H1 (cell line): Measurements from ENCODE around the gene DNMT1. TPM values are rescaled to one million over a fixed set of nuclear protein-coding genes. Genes with fewer than 3 reads are reported as not detected.

Experiments used
- CTCF ChIA-PET: fragments of 300-600 bp; sonication (Branson Sonifier 250); formaldehyde crosslinking; loops from one replicate; lab custom pipeline; 2021; ENCODE audit not compliant: partially characterized antibody; lab: Charles Lee
- POLR2A ChIA-PET: fragments of 300-600 bp; sonication (Branson Sonifier 250); formaldehyde crosslinking; loops from one replicate; lab custom pipeline; 2021; ENCODE audit warnings: inconsistent platforms; ENCODE audit not compliant: partially characterized antibody; lab: Charles Lee
- DNase-seq, 2 experiments: peaks; one replicate each; pipeline versions ENCODE4 v3.0.0 to v3.0.0-alpha.2; 2010 to 2022; ENCODE audit warnings: low spot score in 2 of 2, low read depth in 1 of 2, mixed read lengths in 1 of 2
- FAIRE-seq: peaks from 2 replicates; lab custom pipeline; 2011; peaks lifted over from hg19 to GRCh38; lab: Jason Lieb, UNC
- H2AFZ ChIP-seq: 2 replicates; pipeline ENCODE4 v1.8.1; 2012; ENCODE audit warnings: low read length, inconsistent platforms
- H2AK5ac ChIP-seq: 2 replicates; pipeline ENCODE4 v1.6.1; 2013; ENCODE audit warnings: low read depth, low read length
- H2BK120ac ChIP-seq: replicated peaks from 2 replicates; pipeline ENCODE3; 2013; ENCODE audit warnings: low read depth, low read length, inconsistent platforms
- H2BK12ac ChIP-seq: 2 replicates; pipeline ENCODE4 v1.6.1; 2013; ENCODE audit warnings: low read depth, low read length
- H2BK15ac ChIP-seq: 2 replicates; pipeline ENCODE4 v1.6.1; 2013; ENCODE audit warnings: low read length
- H2BK20ac ChIP-seq: 2 replicates; pipeline ENCODE4 v1.6.1; 2013; ENCODE audit warnings: low read length
- H2BK5ac ChIP-seq: 2 replicates; pipeline ENCODE4 v1.6.1; 2013; ENCODE audit warnings: low read depth, low read length
- H3K14ac ChIP-seq: 2 replicates; pipeline ENCODE4 v1.6.1; 2013; ENCODE audit warnings: inconsistent platforms; ENCODE audit not compliant: insufficient read length
- H3K18ac ChIP-seq: 2 replicates; pipeline ENCODE4 v1.6.1; 2013; ENCODE audit warnings: low read length; ENCODE audit errors: extremely low read depth
- H3K23ac ChIP-seq: 2 replicates; pipeline ENCODE4 v1.6.1; 2013; ENCODE audit warnings: inconsistent platforms; ENCODE audit not compliant: insufficient read length
- H3K23me2 ChIP-seq: 2 replicates; pipeline ENCODE4 v1.6.1; 2013; ENCODE audit warnings: low read depth, low read length
- H3K27ac ChIP-seq: 2 replicates; pipeline ENCODE4 v1.6.1; 2011; ENCODE audit warnings: low read depth, low read length, inconsistent platforms
- H3K27me3 ChIP-seq, 4 experiments: replicated peaks in 1 of 4; 1 replicate in 1 of 4; 2 replicates in 3 of 4; pipeline versions ENCODE4 v1.6.1 to v1.8.1; 2011 to 2013; ENCODE audit warnings: low read length in 3 of 4, mild to moderate bottlenecking in 3 of 4, inconsistent platforms in 2 of 4, mixed read lengths in 2 of 4, moderate library complexity in 1 of 4; ENCODE audit not compliant: control insufficient read depth in 3 of 4, insufficient read depth in 3 of 4; ENCODE audit errors: extremely low read depth in 1 of 4
- H3K36me3 ChIP-seq, 4 experiments: 2 replicates each; pipeline versions ENCODE4 v1.6.1 to v1.8.1; 2011 to 2013; ENCODE audit warnings: mild to moderate bottlenecking in 4 of 4, low read length in 3 of 4, moderate library complexity in 2 of 4, control low read depth in 1 of 4, inconsistent platforms in 1 of 4; ENCODE audit not compliant: insufficient read depth in 4 of 4, control insufficient read depth in 2 of 4
- H3K4ac ChIP-seq: replicated peaks from 2 replicates; pipeline ENCODE3; 2013; ENCODE audit warnings: low read length, low read depth, mixed read lengths, inconsistent platforms; ENCODE audit not compliant: insufficient read length
- H3K4me1 ChIP-seq, 4 experiments: replicated peaks in 1 of 4; 1 replicate in 1 of 4; 2 replicates in 3 of 4; pipeline versions ENCODE4 v1.6.1 to v1.8.1; 2011 to 2013; ENCODE audit warnings: low read length in 3 of 4, inconsistent platforms in 2 of 4, mixed read lengths in 1 of 4; ENCODE audit not compliant: insufficient read depth in 4 of 4, control insufficient read depth in 3 of 4
- H3K4me2 ChIP-seq, 2 experiments: 2 replicates each; pipeline versions ENCODE4 v1.6.1 to v1.8.1; 2011 to 2013; ENCODE audit warnings: low read depth in 2 of 2, low read length in 2 of 2, control low read depth in 1 of 2, inconsistent platforms in 1 of 2, mild to moderate bottlenecking in 1 of 2; ENCODE audit not compliant: insufficient read depth in 1 of 2
- H3K4me3 ChIP-seq, 4 experiments: fragments of 200-600, 300-600 bp in 1 of 4; sonication (generic), shearing (Covaris generic), sonication (Bioruptor Twin) in 1 of 4; 2 replicates each; pipeline versions ENCODE4 v1.5.1 to v1.8.1; 2011 to 2016; ENCODE audit warnings: low read length in 4 of 4, low read depth in 3 of 4, control low read depth in 2 of 4, inconsistent platforms in 2 of 4, mild to moderate bottlenecking in 2 of 4, mixed read lengths in 1 of 4, moderate library complexity in 1 of 4; ENCODE audit not compliant: insufficient read depth in 2 of 4; ENCODE audit errors: extremely low read depth in 1 of 4
- H3K56ac ChIP-seq: replicated peaks from 2 replicates; pipeline ENCODE3; 2013; ENCODE audit warnings: low read depth, mild to moderate bottlenecking, mixed read lengths, low read length, inconsistent platforms; ENCODE audit not compliant: insufficient read length
- H3K79me1 ChIP-seq: 2 replicates; pipeline ENCODE4 v1.6.1; 2013; ENCODE audit warnings: low read depth, low read length, control low read depth
- H3K79me2 ChIP-seq, 2 experiments: 2 replicates each; pipeline versions ENCODE4 v1.6.1 to v1.8.1; 2012 to 2013; ENCODE audit warnings: low read length in 2 of 2, mild to moderate bottlenecking in 2 of 2, inconsistent platforms in 1 of 2; ENCODE audit not compliant: insufficient read depth in 2 of 2, control insufficient read depth in 1 of 2
- H3K9ac ChIP-seq, 4 experiments: replicated peaks in 1 of 4; 1 replicate in 1 of 4; 2 replicates in 3 of 4; pipeline versions ENCODE4 v1.6.1 to v1.8.1; 2011 to 2013; ENCODE audit warnings: low read depth in 3 of 4, low read length in 3 of 4, control low read depth in 2 of 4, mild to moderate bottlenecking in 2 of 4, moderate library complexity in 2 of 4, inconsistent platforms in 1 of 4; ENCODE audit errors: extremely low read depth in 1 of 4
- H3K9me3 ChIP-seq, 2 experiments: 2 replicates each; pipeline versions ENCODE4 v1.6.1 to v1.8.1; 2012 to 2013; ENCODE audit warnings: mild to moderate bottlenecking in 2 of 2, moderate library complexity in 2 of 2, control low read depth in 1 of 2, inconsistent platforms in 1 of 2, low read depth in 1 of 2, low read length in 1 of 2, mixed read lengths in 1 of 2; ENCODE audit not compliant: insufficient read depth in 2 of 2
- H4K20me1 ChIP-seq, 2 experiments: replicated peaks in 1 of 2; 2 replicates each; pipeline versions ENCODE3 to v1.8.1; 2011 to 2013; ENCODE audit warnings: inconsistent platforms in 2 of 2, low read length in 2 of 2, mild to moderate bottlenecking in 1 of 2; ENCODE audit not compliant: insufficient read depth in 2 of 2, control insufficient read depth in 1 of 2
- H4K5ac ChIP-seq: 2 replicates; pipeline ENCODE4 v1.6.1; 2013; ENCODE audit warnings: low read length, low read depth, mixed read lengths, inconsistent platforms; ENCODE audit not compliant: insufficient read length
- H4K8ac ChIP-seq: 2 replicates; pipeline ENCODE4 v1.8.0; 2013; ENCODE audit warnings: mild to moderate bottlenecking, moderate library complexity, low read length, inconsistent platforms; ENCODE audit not compliant: insufficient read depth; ENCODE audit errors: extremely low read depth
- H4K91ac ChIP-seq: replicated peaks from 2 replicates; pipeline ENCODE3; 2013; ENCODE audit warnings: low read length, mixed read lengths, inconsistent platforms; ENCODE audit not compliant: insufficient read length
- BRCA1 ChIP-seq: IDR thresholded peaks from 2 replicates; pipeline ENCODE4 v1.6.1; 2012; ENCODE audit warnings: low read depth, low read length, improper control_type of control experiment
- CHD2 ChIP-seq: IDR thresholded peaks from 2 replicates; pipeline ENCODE4 v1.6.1; 2012; ENCODE audit warnings: low read length, improper control_type of control experiment
- CREB1 ChIP-seq: IDR thresholded peaks from 2 replicates; pipeline ENCODE4 v1.6.1; 2012; ENCODE audit warnings: inconsistent platforms
- EGR1 ChIP-seq: IDR thresholded peaks from 2 replicates; pipeline ENCODE4 v1.6.1; 2011; ENCODE audit warnings: low read depth, low read length, borderline replicate concordance
- EZH2 ChIP-seq: fragments of 200-600 bp; sonication (generic); IDR thresholded peaks from 2 replicates; pipeline ENCODE4 v1.7.1; 2012; ENCODE audit warnings: low read depth, mild to moderate bottlenecking, moderate library complexity, low read length, inconsistent platforms; ENCODE audit not compliant: severe bottlenecking
- FOSL1 ChIP-seq: IDR thresholded peaks from 2 replicates; pipeline ENCODE4 v1.6.1; 2011; ENCODE audit warnings: mild to moderate bottlenecking, low read depth, low read length, moderate library complexity; ENCODE audit not compliant: insufficient read depth
- GTF2F1 ChIP-seq: IDR thresholded peaks from 2 replicates; pipeline ENCODE4 v1.6.1; 2012; ENCODE audit warnings: low read depth, low read length, improper control_type of control experiment, borderline replicate concordance
- HDAC2 ChIP-seq, 2 experiments: fragments of 300-600 bp in 1 of 2; sonication (generic) in 1 of 2; IDR thresholded peaks; 2 replicates each; pipeline ENCODE4 v1.6.1; 2011 to 2012; ENCODE audit warnings: low read depth in 2 of 2, low read length in 2 of 2, mild to moderate bottlenecking in 2 of 2, moderate library complexity in 2 of 2, borderline replicate concordance in 1 of 2, inconsistent platforms in 1 of 2
- POLR2AphosphoS5 ChIP-seq: IDR thresholded peaks from 2 replicates; pipeline ENCODE4 v1.6.1; 2011; ENCODE audit warnings: low read depth, low read length
- RBBP5 ChIP-seq: IDR thresholded peaks from 2 replicates; pipeline ENCODE4 v1.7.1; 2012; ENCODE audit warnings: low read depth, mild to moderate bottlenecking, inconsistent platforms, low read length, moderate library complexity, borderline replicate concordance
- RFX5 ChIP-seq: IDR thresholded peaks from 2 replicates; pipeline ENCODE4 v1.6.1; 2011; ENCODE audit warnings: low read depth, low read length, improper control_type of control experiment, borderline replicate concordance
- SUZ12 ChIP-seq: fragments of 200-600 bp; sonication (generic); IDR thresholded peaks from 2 replicates; pipeline ENCODE4 v1.6.1; 2012; ENCODE audit warnings: mild to moderate bottlenecking, inconsistent platforms, low read length, moderate library complexity, mixed read lengths
- TBP ChIP-seq: IDR thresholded peaks from 2 replicates; pipeline ENCODE4 v1.6.1; 2011; ENCODE audit warnings: low read depth, low read length, improper control_type of control experiment
- TEAD4 ChIP-seq: IDR thresholded peaks from 2 replicates; pipeline ENCODE4 v1.6.1; 2012; ENCODE audit warnings: low read depth, low read length, inconsistent platforms, mixed read lengths
- WGBS, 2 experiments: shearing (Covaris generic) in 1 of 2; methylation state at CpG; one replicate each; pipeline versions ENCODE4 v1.1.6 to v1.1.7; 2013 to 2015; ENCODE audit warnings: low lambda C conversion rate in 2 of 2, mixed read lengths in 2 of 2, inconsistent platforms in 1 of 2, low coverage in 1 of 2, missing lambda C conversion rate in 1 of 2; ENCODE audit not compliant: insufficient replicate concordance in 2 of 2, insufficient coverage in 1 of 2, insufficient read length in 1 of 2; ENCODE audit errors: extremely low coverage in 1 of 2, missing lambda C conversion rate in 1 of 2; 5-methylcytosine and 5-hydroxymethylcytosine counted together
- polyA plus RNA-seq, 7 experiments: library from polyadenylated mRNA; depleted of rRNA in 3 of 7; stranded (reverse) in 5 of 7; unstranded in 2 of 7; fragments of >200 nt in 5 of 7; fragments of 200-250 nt in 2 of 7; gene quantifications; 1 replicate in 5 of 7; 2 replicates in 1 of 7; 4 replicates in 1 of 7; pipeline versions ENCODE4 v1.2.1 to v1.2.3, GENCODE V29; 2011 to 2013; ENCODE audit warnings: missing spikeins in 2 of 7, mixed read lengths in 2 of 7
- total RNA-seq: library from RNA; stranded (reverse); fragmentation: NEBNext Ultra II Directional; extraction: Animal tissue kit (Norgen Biotek cat#: 25700); gene quantifications from 2 replicates; pipeline ENCODE4 v1.2.1, GENCODE V29; 2021

The DNMT1 gene
- total and polyA plus RNA-seq, 2 of the 8 experiments (the other 6 are each of a cell fraction or from before 2014, with no cell fraction given), result 101 to 210 TPM

DNA sequence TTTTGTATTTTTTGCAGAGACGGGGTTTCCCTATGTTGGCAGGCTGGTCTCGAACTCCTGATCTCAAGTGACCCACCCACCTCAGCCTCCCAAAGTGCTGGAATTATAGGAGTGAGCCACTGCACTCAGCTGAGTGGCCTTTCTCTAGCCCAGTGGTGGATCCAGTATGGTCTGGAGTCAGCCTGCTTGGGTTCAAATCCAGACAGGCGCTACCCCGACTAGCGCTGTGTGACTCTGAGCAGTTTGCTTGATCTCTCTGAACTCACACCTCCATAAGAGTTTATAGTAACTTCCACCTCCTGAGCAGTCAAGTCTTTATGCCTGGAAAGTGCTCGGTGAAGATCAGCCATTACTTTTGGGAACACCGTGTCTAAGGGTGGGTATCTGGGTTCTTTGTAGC lies 25.9 kb upstream of the DNMT1 start:
- H3K79me2 ChIP-seq, result no peaks in the 10 kb centered on the region; a peak in 1 of 4 replicates
- H3K23me2 ChIP-seq, result no peaks in the 10 kb centered on the region
- H4K91ac ChIP-seq, result no peak overlapping the region
- no peak overlapping the region for H3K14ac ChIP-seq
- H3K4me2 ChIP-seq, result no peak overlapping the region
- 96% methylated on average over 7 of the region's 7 CpGs; no CpG with 5 or more reads in 1 of the 2 experiments for WGBS, 2 experiments
- TF ChIP-seq TBP (no peak), TEAD4 (no peak), SUZ12 (no peak), GTF2F1 (no peak), CREB1 (no peak), POLR2AphosphoS5 (no peak), RFX5 (no peak), FOSL1 (no peak), CHD2 (no peak), EZH2 (no peak), BRCA1 (no peak), HDAC2 (IDR thresholded peaks at IDR 0.05; ENCODE audit: borderline replicate concordance in 1 of 2, low read depth in 2 of 2, low read length in 2 of 2) (no peak), EGR1 (no peak), RBBP5 (no peak)
- no peak overlapping the region for H2BK20ac ChIP-seq
- no peak overlapping the region for H2BK5ac ChIP-seq
- FAIRE-seq (no peak), DNase-seq (no peak)
- no peak overlapping the region for H3K23ac ChIP-seq
- no peak overlapping the region for H2BK15ac ChIP-seq
- peaks cover 0 to 2% (median 0%) of the 10 kb centered on the region in 4 experiments; a peak in 2 of 7 replicates for H3K4me1 ChIP-seq
- no peak overlapping the region for H3K56ac ChIP-seq
- no peak overlapping the region for H4K8ac ChIP-seq
- no peak overlapping the region for H3K4me3 ChIP-seq
- H2BK12ac ChIP-seq, result no peak overlapping the region
- ChIA-PET POLR2A (interaction anchor here (0.7 to 1.6 kb wide), 4 partner anchors 8 to 26 kb away, joined by 3 to 5 read pairs (median 3); no protein-coding TSS in a partner anchor), CTCF (interaction anchor here (0.6 to 7.5 kb wide), 13 partner anchors 7 to 352 kb away, joined by 3 to 51 read pairs (median 4); partner anchors contain the start of gene DNMT1)
- H3K9ac ChIP-seq, result peak overlapping the region in 1 of 4 experiments; percentile 8; a peak in 2 of 7 replicates
- peaks cover 0 to 3% (median under 1%) of the 10 kb centered on the region in 4 experiments; a peak in 3 of 8 replicates for H3K36me3 ChIP-seq
- no peak overlapping the region for H3K4ac ChIP-seq
- peak overlapping the region; percentile 29; the same call in 1 of the 2 replicates for H3K27ac ChIP-seq
- no peak overlapping the region for H2BK120ac ChIP-seq
- peaks cover 2 to 6% of the 10 kb centered on the region in 2 experiments for H4K20me1 ChIP-seq
- no peaks in the 10 kb centered on the region for H3K27me3 ChIP-seq
- no peak overlapping the region for H4K5ac ChIP-seq
- no peak overlapping the region for H2AK5ac ChIP-seq
- H3K18ac ChIP-seq, result no peak overlapping the region
- 0 out of 4 replicates have a peak, but pooled peaks cover 0 to 5% of the 10 kb centered on the region in 2 experiments for H3K9me3 ChIP-seq
- H3K79me1 ChIP-seq, result 0 out of 2 replicates have a peak, but pooled peaks cover 2% of the 10 kb centered on the region
- H2AFZ ChIP-seq, result no peak overlapping the region
